ENCODE data around the gene SSPN. TPM values are rescaled to one million over a fixed set of nuclear protein-coding genes. Genes with fewer than 3 reads are reported as not detected.

Gene SSPN
- total and polyA plus RNA-seq, 2 experiments from 2014 or later = 1.1 to 2.3 TPM

GRCh38 chr12:26224657-26225056 is 29.3 kb downstream of the SSPN start:
- ATAC-seq = no peak
- TF ChIP-seq REST (IDR thresholded peaks at IDR 0.05; ENCODE audit: unreplicated experiment) (no peak), JUNB (IDR thresholded peaks at IDR 0.05; ENCODE audit: unreplicated experiment) (no peak), CTCF (conservative IDR thresholded peaks at IDR 0.05; ENCODE audit: low read depth in 2 of 2) (no peak), STAT1 (IDR thresholded peaks at IDR 0.05; ENCODE audit: unreplicated experiment) (no peak), ETS1 (IDR thresholded peaks at IDR 0.05) (no peak), ZNF114 (CRISPR knock-in tag; IDR thresholded peaks at IDR 0.05) (no peak), EZH2 (IDR thresholded peaks at IDR 0.05; ENCODE audit: low read depth, unreplicated experiment) (no peak), CREB1 (CRISPR knock-in tag; IDR thresholded peaks at IDR 0.05; ENCODE audit: low read depth) (no peak), POLR2AphosphoS5 (IDR thresholded peaks at IDR 0.05; ENCODE audit: low read depth) (no peak), ZNF331 (CRISPR knock-in tag; IDR thresholded peaks at IDR 0.05; ENCODE audit: low read depth) (no peak), ZNF462 (CRISPR knock-in tag; IDR thresholded peaks at IDR 0.05) (no peak), NANOG (IDR thresholded peaks at IDR 0.05; ENCODE audit: borderline replicate concordance) (no peak), EZH2phosphoT487 (IDR thresholded peaks at IDR 0.05; ENCODE audit: unreplicated experiment) (no peak)
- no peak overlapping the region for H3K27ac ChIP-seq (ENCODE audit: low read depth)

More at GRCh38 chr12:26224657-26225056, 29.3 kb downstream of the SSPN start:
- no peak overlapping the region for H3K4me3 Mint-ChIP-seq
- Histone ChIP-seq H3K79me2 (replicated peaks; ENCODE audit: insufficient read depth) (no peaks in the 10 kb centered on the region), H3K36me3 (ENCODE audit: insufficient read depth) (no peaks in the 10 kb centered on the region), H3K9me2 (ENCODE audit: insufficient read depth) (no peaks in the 10 kb centered on the region), H3K4me2 (no peak overlapping the region), H4K20me1 (replicated peaks; ENCODE audit: insufficient read depth) (no peaks in the 10 kb centered on the region), H3F3A (replicated peaks; ENCODE audit: low read depth) (0 out of 2 replicates have a peak, but pooled peaks cover 5% of the 10 kb centered on the region), H3K4me1 (ENCODE audit: insufficient read depth) (peaks cover 16% of the 10 kb centered on the region), H3K4me3 (no peak overlapping the region), H2AFZ (no peak overlapping the region), H3K27me3 (ENCODE audit: insufficient read depth) (peaks cover 40% of the 10 kb centered on the region)
- no peak overlapping the region for H3K27ac Mint-ChIP-seq
- H3K9me3 Mint-ChIP-seq = no peaks in the 10 kb centered on the region
- H3K27me3 Mint-ChIP-seq (ENCODE audit: insufficient read depth, low read depth, poor library complexity) = peaks cover 29% of the 10 kb centered on the region
- peaks cover 11% of the 10 kb centered on the region; the same call in 2 of the 3 replicates for H3K4me1 Mint-ChIP-seq
- DNase-seq (ENCODE audit: low spot score) = no peak
- no peaks in the 10 kb centered on the region for H3K36me3 Mint-ChIP-seq (ENCODE audit: low read depth)
